SIG-M5 treated with dmso at 0.1 percent for 504 hours (cell line): ENCODE results near the gene NFKBIE.
"Not testable (repeated sequence)": the region's sequence is repeated elsewhere in the genome, so short reads cannot be mapped to it uniquely, and the experiment has no call there.

ENCODE experiments used
- DNase-seq: peaks from one replicate; lab custom pipeline; 2025; ENCODE audit not compliant: unreplicated experiment; lab: John Stamatoyannopoulos, UW

NFKBIE gene

GRCh38 chr6:44265007-44265721 is at the start of gene NFKBIE:
Gene NFKBIE, minus strand, starts transcription at chr6:44265551. Its CDS starts 205 bp downstream, at chr6:44265346.
- DNase-seq, result no peak

GRCh38 chr6:44314657-44315056 is 49.3 kb upstream of the NFKBIE start:
- DNase-seq, result not testable (repeated sequence)

GRCh38 chr6:44312901-44313788 is 47.8 kb upstream of the NFKBIE start, which contains the start of gene AARS2:
Gene AARS2, minus strand, starts transcription at chr6:44313347. Its CDS starts 24 bp downstream, at chr6:44313323.
- peak; percentile 82 for DNase-seq

GRCh38 chr6:44311767-44312166 is 46.4 kb upstream of the NFKBIE start:
- no peak for DNase-seq

- DNase-seq, result no peak
Measured at GRCh38 chr6:44311304-44311703, 46.0 kb upstream of the NFKBIE start.

GRCh38 chr6:44310241-44310640 is 44.9 kb upstream of the NFKBIE start:
- no peak for DNase-seq

GRCh38 chr6:44309631-44310030 is 44.3 kb upstream of the NFKBIE start:
- no peak for DNase-seq

- no peak for DNase-seq
Measured at GRCh38 chr6:44309092-44309491, 43.7 kb upstream of the NFKBIE start.

- no peak for DNase-seq
Measured at GRCh38 chr6:44307217-44307616, 41.9 kb upstream of the NFKBIE start.

- no peak for DNase-seq
Measured at GRCh38 chr6:44306710-44307109, 41.4 kb upstream of the NFKBIE start.

- no peak for DNase-seq
Measured at GRCh38 chr6:44305200-44305725, 39.9 kb upstream of the NFKBIE start.

GRCh38 chr6:44304282-44305199 is 39.2 kb upstream of the NFKBIE start:
- DNase-seq, result no peak

GRCh38 chr6:44303842-44304241 is 38.5 kb upstream of the NFKBIE start:
- DNase-seq, result no peak

- DNase-seq, result no peak
Measured at GRCh38 chr6:44302856-44303255, 37.5 kb upstream of the NFKBIE start.

- no peak for DNase-seq
Measured at GRCh38 chr6:44301782-44302564, 36.6 kb upstream of the NFKBIE start.

GRCh38 chr6:44301106-44301505 is 35.8 kb upstream of the NFKBIE start:
- DNase-seq, result no peak

- DNase-seq, result no peak
Measured at GRCh38 chr6:44300292-44300823, 35.0 kb upstream of the NFKBIE start.

- no peak for DNase-seq
Measured at GRCh38 chr6:44298864-44299263, 33.5 kb upstream of the NFKBIE start.

- DNase-seq, result no peak
Measured at GRCh38 chr6:44298055-44298803, 32.9 kb upstream of the NFKBIE start.
